Posterior cingulate gyrus (tissue), 11 donors: ENCODE results near the gene SPAAR.

ENCODE experiments used
- DNase-seq, 10 donors: peaks; one replicate each; pipeline versions ENCODE4 v3.0.0 to v3.0.0-alpha.2; 2020 to 2021; ENCODE audit warnings: mixed read lengths in 3 of 10
- intact Hi-C: fragments of 100-400 bp; cut with DNase I; formaldehyde crosslinking; loops from one replicate; pipeline ENCODE4 v1.15.1; 2023

Gene SPAAR

DNA sequence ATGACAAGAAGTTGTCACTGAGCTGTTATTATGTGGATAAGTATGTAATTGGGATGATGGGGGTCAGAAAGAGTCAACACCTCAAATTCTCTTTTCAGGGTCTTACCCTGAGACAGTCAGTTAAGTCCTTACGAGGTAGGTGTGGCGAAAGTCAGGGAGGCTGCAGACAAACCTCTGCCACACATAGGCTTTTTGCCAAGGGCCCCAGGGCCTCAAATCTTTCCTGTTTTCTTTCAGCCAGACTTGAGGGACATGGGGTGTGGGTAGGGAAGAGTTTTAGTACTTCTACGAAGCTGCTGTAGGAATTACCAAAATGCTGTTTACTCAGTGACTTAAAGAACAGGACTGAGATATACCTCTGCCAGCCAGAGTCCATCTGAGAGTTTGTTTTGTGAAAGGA, 34.9 kb downstream of the SPAAR start:
- no peak for DNase-seq
- intact Hi-C loops = loop anchor here (2.0 kb wide), 1 partner anchor 41 kb away; no protein-coding TSS in a partner anchor

- DNase-seq = no peak
- intact Hi-C loops = loop anchor here (2.0 kb wide), 1 partner anchor 42 kb away; no protein-coding TSS in a partner anchor
These were observed 35.6 kb downstream of the SPAAR start for GRCh38 chr9:35944841-35945240.

DNA sequence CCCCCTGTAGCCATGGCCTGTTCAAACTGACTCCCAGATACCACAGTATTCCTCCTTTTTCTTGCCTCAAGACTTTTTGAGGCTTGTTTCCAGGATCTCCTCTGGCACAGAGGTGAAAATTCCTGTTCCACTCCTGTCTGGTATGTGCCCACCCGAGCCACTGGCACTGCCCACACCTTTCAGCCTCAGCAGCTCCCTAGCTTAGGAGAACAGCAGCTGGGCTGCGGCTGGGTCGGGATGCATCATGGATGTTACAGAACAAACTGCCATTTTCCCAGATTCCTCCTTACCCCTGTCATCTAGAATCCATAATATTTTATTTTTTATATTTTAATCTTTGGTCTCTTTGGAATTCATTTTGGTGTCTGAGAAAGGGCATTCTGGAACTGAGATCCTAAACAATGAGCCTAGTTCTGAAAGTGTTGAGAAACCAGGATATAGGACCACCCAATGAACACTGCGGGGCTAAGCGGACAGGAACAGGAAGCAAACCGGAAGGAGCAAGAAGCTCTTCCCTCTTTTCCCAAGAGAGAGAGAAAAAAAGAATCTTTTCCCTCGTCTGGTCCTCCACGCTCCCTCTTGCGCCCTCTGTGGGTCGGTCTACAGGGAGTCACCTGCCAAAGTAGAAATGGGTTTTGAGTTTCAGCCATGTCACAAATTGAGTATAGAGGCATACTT, 36.2 kb downstream of the SPAAR start:
- peak in 9 of 10 donors; percentile 62 to 93 (median 70) for DNase-seq
- intact Hi-C loops = loop anchor here (2.0 kb wide), 1 partner anchor 43 kb away; no protein-coding TSS in a partner anchor

- intact Hi-C loops = no loop called here
- no peak for DNase-seq
These were observed 39.2 kb downstream of the SPAAR start for GRCh38 chr9:35948451-35948850.

DNA sequence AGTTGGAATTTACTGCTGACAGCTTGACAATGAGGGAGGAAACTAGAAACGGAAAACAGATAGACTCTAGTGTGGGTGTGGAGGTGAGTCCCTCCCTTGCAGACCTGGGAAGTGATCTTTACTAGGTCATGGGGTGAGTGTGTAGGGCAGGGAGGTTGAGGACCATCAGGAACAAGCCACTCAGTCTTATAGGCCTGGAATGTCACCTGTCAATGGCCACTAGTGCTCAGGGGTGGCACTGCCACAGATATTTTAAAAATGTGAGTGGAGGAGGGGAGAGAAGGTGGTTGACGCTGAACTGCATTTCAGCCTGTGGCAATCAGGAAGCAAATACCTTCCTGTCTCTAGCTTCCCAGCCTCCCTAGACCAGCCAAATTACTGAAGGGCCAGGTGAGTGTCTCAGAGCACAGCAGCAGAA, 39.6 kb downstream of the SPAAR start:
- DNase-seq = no peak
- intact Hi-C loops = no loop called here

DNA sequence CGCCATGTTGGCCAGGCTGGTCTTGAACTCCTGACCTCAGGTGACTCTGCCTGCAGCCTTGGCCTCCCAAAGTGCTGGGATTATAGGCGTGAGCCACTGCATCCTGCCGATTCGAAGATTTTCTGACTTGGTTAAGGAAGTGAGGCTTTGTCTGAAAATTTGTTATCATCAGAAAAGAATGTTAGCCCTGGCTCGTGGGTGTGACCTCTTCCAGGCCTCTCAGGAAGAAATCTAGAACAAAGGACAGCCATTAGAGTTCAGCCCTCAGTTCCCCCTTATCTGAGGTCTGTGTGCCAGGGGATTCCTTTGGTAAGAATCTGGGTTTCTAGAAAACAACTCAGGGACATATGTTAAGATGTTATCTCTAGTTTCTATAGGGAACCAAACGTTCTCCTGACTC, 42.4 kb downstream of the SPAAR start:
- DNase-seq = no peak
- intact Hi-C loops = no loop called here

GRCh38 chr9:35952526-35953191, 43.4 kb downstream of the SPAAR start:
- intact Hi-C loops = no loop called here
- DNase-seq = no peak

- intact Hi-C loops = loop anchor here (2.0 to 5.0 kb wide), 2 partner anchors 68 to 212 kb away; partner anchors contain the start of gene CCIN
- peak in 4 of 10 donors; percentile 26 to 55 (median 47) for DNase-seq
These were observed 45.8 kb downstream of the SPAAR start for GRCh38 chr9:35954942-35955546.

GRCh38 chr9:35956651-35957050, 47.4 kb downstream of the SPAAR start:
- no peak for DNase-seq

DNA sequence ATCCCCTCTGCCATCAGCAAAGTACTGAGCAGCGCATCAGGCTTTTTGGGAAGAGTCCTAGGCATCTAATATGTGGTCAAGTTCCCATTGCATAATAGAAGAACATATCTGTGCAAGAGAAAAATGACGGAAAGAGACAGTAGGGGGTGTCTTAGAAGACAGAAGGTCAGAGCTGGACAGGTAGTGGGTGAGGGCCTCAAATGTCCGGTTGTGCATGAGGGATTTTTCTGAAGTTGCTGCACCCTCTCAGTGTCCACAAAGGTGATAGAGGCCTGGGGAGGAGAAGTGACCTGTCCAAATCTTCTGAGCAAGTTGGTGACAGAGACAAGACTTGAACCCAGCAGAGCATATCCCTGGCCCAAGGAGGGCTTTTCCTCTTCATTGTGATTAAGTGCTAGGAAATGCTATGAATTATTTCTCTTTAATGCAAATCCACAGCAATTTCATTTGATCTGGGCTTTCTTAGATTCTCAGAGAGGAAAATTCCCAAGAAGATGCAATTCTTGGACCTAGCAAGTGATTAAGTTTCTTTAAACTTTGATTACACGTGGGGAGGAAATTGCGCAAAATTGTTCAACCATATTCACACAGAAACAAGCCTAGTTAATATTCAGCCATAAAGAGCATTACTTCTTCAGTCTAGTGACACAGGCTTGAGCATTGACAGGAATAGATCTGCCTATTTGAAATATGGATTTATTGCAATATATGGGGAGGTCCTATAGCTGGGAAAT, 49.0 kb downstream of the SPAAR start, which contains the start of gene OR2S2:
Gene OR2S2, minus strand, starts transcription at position 51 of the 734 bp plus-strand sequence. CDS start 56 bp downstream, outside the sequence.
- no peak for DNase-seq
- intact Hi-C loops = loop anchor here (5.0 kb wide), 1 partner anchor 209 kb away; the partner anchor contains the start of gene CCIN

More at GRCh38 chr9:35956651-35957050, 47.4 kb downstream of the SPAAR start:
- intact Hi-C loops = loop anchor here (5.0 kb wide), 1 partner anchor 211 kb away; the partner anchor contains the start of gene CCIN

GRCh38 chr9:35960039-35960655, 50.9 kb downstream of the SPAAR start:
- intact Hi-C loops = no loop called here
- peak in 1 of 10 donors; percentile 15 for DNase-seq
